OCI-LY7 (cell line): ENCODE measurements around the gene PSTPIP2. TPM values are rescaled to one million over a fixed set of nuclear protein-coding genes. Genes with fewer than 3 reads are reported as not detected.

Experiments used
- BruUV-seq: library from RNA; stranded (reverse); fragments of 400-500 nt; replicated peaks from 2 replicates; lab custom pipeline; 2021; lab: Mats Ljungman, UMichigan
- CTCF ChIA-PET: fragments of 300-600 bp; sonication (Branson Sonifier 250); formaldehyde crosslinking; loops from one replicate; lab custom pipeline; 2022; ENCODE audit warnings: antibody characterized with exemption; ENCODE audit not compliant: unreplicated experiment; lab: Charles Lee
- POLR2A ChIA-PET: fragments of 300-600 bp; sonication (Branson Sonifier 250); formaldehyde crosslinking; loops from one replicate; lab custom pipeline; 2022; ENCODE audit warnings: antibody characterized with exemption; lab: Charles Lee
- DNase-seq: peaks from one replicate; pipeline ENCODE4 v3.0.0-alpha.2; 2015; ENCODE audit warnings: low spot score
- H2AFZ ChIP-seq: fragments of 200-600 bp; sonication (generic), shearing (Covaris generic); 2 replicates; pipeline ENCODE4 v1.6.1; 2014; ENCODE audit warnings: mild to moderate bottlenecking, antibody characterized with exemption, low read length, moderate library complexity
- H3K27ac ChIP-seq: fragments of 200-600 bp; sonication (generic); 2 replicates; pipeline ENCODE4 v1.5.1; 2014; ENCODE audit warnings: mixed run types, low read depth, mild to moderate bottlenecking, moderate library complexity, low read length, inconsistent platforms; ENCODE audit not compliant: poor library complexity, severe bottlenecking
- H3K36me3 ChIP-seq: fragments of 200-600 bp; sonication (generic); 2 replicates; pipeline ENCODE4 v1.6.1; 2014; ENCODE audit warnings: mild to moderate bottlenecking, antibody characterized with exemption, low read length, moderate library complexity, mixed read lengths; ENCODE audit not compliant: insufficient read depth
- H3K4me1 ChIP-seq: fragments of 200-600 bp; sonication (generic); 2 replicates; pipeline ENCODE4 v1.5.1; 2014; ENCODE audit warnings: mild to moderate bottlenecking, low read length; ENCODE audit not compliant: insufficient read depth, poor library complexity, severe bottlenecking
- H3K4me2 ChIP-seq: fragments of 200-600 bp; sonication (generic); 2 replicates; pipeline ENCODE4 v1.6.1; 2014; ENCODE audit warnings: mild to moderate bottlenecking, low read length
- H3K4me3 ChIP-seq: fragments of 200-600 bp; sonication (generic); 2 replicates; pipeline ENCODE4 v1.5.1; 2014; ENCODE audit warnings: mild to moderate bottlenecking, low read depth, low read length; ENCODE audit not compliant: poor library complexity, severe bottlenecking
- H3K79me2 ChIP-seq: fragments of 200-600 bp; sonication (generic); 2 replicates; pipeline ENCODE4 v1.6.1; 2016; ENCODE audit warnings: low read depth, mild to moderate bottlenecking, low read length, moderate library complexity, mixed read lengths; ENCODE audit not compliant: insufficient read depth
- H3K9me2 ChIP-seq: fragments of 200-600 bp; sonication (generic); 2 replicates; pipeline ENCODE4 v1.6.1; 2016; ENCODE audit warnings: mild to moderate bottlenecking, low read length, mixed read lengths; ENCODE audit not compliant: insufficient read depth
- H3K9me3 ChIP-seq: fragments of 200-600 bp; sonication (generic); 2 replicates; pipeline ENCODE4 v1.6.1; 2014; ENCODE audit warnings: mild to moderate bottlenecking, mixed run types, low read length, mixed read lengths
- H4K20me1 ChIP-seq: fragments of 200-600 bp; sonication (generic); 2 replicates; pipeline ENCODE4 v1.6.1; 2014; ENCODE audit warnings: mild to moderate bottlenecking, antibody characterized with exemption, low read length, moderate library complexity, mixed read lengths; ENCODE audit not compliant: insufficient read depth
- CTCF ChIP-seq: fragments of 200-600 bp; sonication (generic); conservative IDR thresholded peaks from 2 replicates; pipeline ENCODE4 v1.5.1; 2014; ENCODE audit warnings: mild to moderate bottlenecking, antibody characterized with exemption, low read length, moderate library complexity, mixed read lengths
- EZH2phosphoT487 ChIP-seq: fragments of 200-600 bp; sonication (generic); IDR thresholded peaks from 2 replicates; pipeline ENCODE4 v1.6.1; 2018; ENCODE audit warnings: low read depth, borderline replicate concordance, mild to moderate bottlenecking, mixed run types, antibody characterized with exemption, low read length, moderate library complexity, mixed read lengths
- intact Hi-C: fragments of 100-400 bp; cut with micrococcal nuclease; formaldehyde crosslinking; loops from one replicate; pipeline ENCODE4 v1.10.0; 2022; ENCODE audit not compliant: unreplicated experiment
- total RNA-seq, 2 experiments: library from RNA; depleted of rRNA in 1 of 2; stranded (reverse); fragments of >200 nt in 1 of 2; shearing (Covaris generic) in 1 of 2; gene quantifications; 2 replicates each; pipeline ENCODE4 v1.2.3, GENCODE V29; 2014 to 2022

The PSTPIP2 gene
- total RNA-seq, 2 experiments from 2014 or later = not detected

DNA sequence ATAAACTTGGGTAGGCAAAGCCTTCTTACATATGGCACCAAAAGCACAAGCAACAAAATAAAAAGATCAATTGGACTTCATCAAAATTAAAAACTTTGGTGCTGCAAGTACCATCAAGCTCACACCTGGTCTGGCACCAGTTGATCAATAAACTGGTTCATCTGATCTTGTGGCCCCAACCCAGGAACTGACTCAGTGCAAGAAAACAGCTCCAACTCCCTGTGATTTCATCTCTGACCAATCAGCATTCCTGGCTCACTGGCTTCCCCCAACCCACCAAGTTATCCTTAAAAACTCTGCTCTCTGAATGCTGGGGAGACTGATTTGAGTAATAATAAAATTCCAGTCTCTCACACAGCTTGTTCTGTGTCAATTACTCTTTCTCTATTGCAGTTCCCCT is 113.3 kb downstream of the PSTPIP2 start:
- ChIA-PET CTCF (no interaction called here), POLR2A (interaction anchor here (0.6 to 0.7 kb wide), 2 partner anchors 149 to 1000 kb away, joined by 3 read pairs; no protein-coding TSS in a partner anchor)
- no peaks in the 10 kb centered on the region for H3K9me2 ChIP-seq
- no TSS peak for BruUV-seq
- H2AFZ ChIP-seq = no peak overlapping the region
- H3K4me3 ChIP-seq = no peak overlapping the region
- H3K79me2 ChIP-seq = no peaks in the 10 kb centered on the region
- H3K4me1 ChIP-seq = no peaks in the 10 kb centered on the region
- TF ChIP-seq CTCF (no peak), EZH2phosphoT487 (no peak)
- H3K36me3 ChIP-seq = peaks cover 15% of the 10 kb centered on the region
- intact Hi-C loops = no loop called here
- H4K20me1 ChIP-seq = no peaks in the 10 kb centered on the region
- H3K9me3 ChIP-seq = no peaks in the 10 kb centered on the region
- no peak overlapping the region for H3K27ac ChIP-seq
- DNase-seq = no peak
- H3K4me2 ChIP-seq = no peak overlapping the region

DNA sequence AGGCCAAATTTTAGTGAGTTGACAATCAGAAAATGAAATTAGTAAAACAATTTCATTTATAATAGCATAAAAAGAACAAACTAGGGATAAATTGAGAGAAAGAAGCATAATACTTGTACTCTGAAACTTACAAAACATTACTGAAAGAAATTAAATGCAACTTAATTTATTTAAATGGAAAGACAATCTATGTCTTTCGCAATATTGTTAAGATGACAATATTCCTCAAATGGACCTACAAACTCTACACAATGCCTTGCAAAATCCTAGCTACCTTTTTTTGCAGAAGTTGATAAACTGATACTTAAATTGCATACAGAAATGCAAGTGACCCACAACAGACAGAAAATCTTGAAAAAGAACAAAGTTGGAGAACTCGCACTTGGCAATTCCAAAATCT is 114.0 kb downstream of the PSTPIP2 start:
- H3K9me3 ChIP-seq = no peaks in the 10 kb centered on the region
- H4K20me1 ChIP-seq = no peaks in the 10 kb centered on the region
- H3K4me2 ChIP-seq = no peak overlapping the region
- POLR2A ChIA-PET = interaction anchor here (0.6 to 0.7 kb wide), 2 partner anchors 148 to 1001 kb away, joined by 3 read pairs; no protein-coding TSS in a partner anchor
- peaks cover 16% of the 10 kb centered on the region for H3K36me3 ChIP-seq
- CTCF ChIA-PET = no interaction called here
- no peak for DNase-seq
- H3K4me3 ChIP-seq = no peak overlapping the region
- no peak overlapping the region for H2AFZ ChIP-seq
- no peaks in the 10 kb centered on the region for H3K79me2 ChIP-seq
- no peak overlapping the region for H3K27ac ChIP-seq
- H3K4me1 ChIP-seq = no peaks in the 10 kb centered on the region
- H3K9me2 ChIP-seq = no peaks in the 10 kb centered on the region
- intact Hi-C loops = no loop called here
- TF ChIP-seq EZH2phosphoT487 (no peak), CTCF (no peak)
- no TSS peak for BruUV-seq

GRCh38 chr18:45957100-45957499 is 115.0 kb downstream of the PSTPIP2 start:
- no peak overlapping the region for H2AFZ ChIP-seq
- no peak overlapping the region for H3K4me3 ChIP-seq
- H3K36me3 ChIP-seq = peaks cover 16% of the 10 kb centered on the region
- no peaks in the 10 kb centered on the region for H4K20me1 ChIP-seq
- intact Hi-C loops = no loop called here
- H3K4me2 ChIP-seq = no peak overlapping the region
- no peak overlapping the region for H3K27ac ChIP-seq
- no peak for DNase-seq
- no peaks in the 10 kb centered on the region for H3K4me1 ChIP-seq
- no TSS peak for BruUV-seq
- TF ChIP-seq CTCF (no peak), EZH2phosphoT487 (no peak)
- POLR2A ChIA-PET = no interaction called here
- H3K9me2 ChIP-seq = no peaks in the 10 kb centered on the region
- CTCF ChIA-PET = no interaction called here
- H3K79me2 ChIP-seq = no peaks in the 10 kb centered on the region
- no peaks in the 10 kb centered on the region for H3K9me3 ChIP-seq
